ENCODE data around the gene LRP6.

LRP6 gene

DNA sequence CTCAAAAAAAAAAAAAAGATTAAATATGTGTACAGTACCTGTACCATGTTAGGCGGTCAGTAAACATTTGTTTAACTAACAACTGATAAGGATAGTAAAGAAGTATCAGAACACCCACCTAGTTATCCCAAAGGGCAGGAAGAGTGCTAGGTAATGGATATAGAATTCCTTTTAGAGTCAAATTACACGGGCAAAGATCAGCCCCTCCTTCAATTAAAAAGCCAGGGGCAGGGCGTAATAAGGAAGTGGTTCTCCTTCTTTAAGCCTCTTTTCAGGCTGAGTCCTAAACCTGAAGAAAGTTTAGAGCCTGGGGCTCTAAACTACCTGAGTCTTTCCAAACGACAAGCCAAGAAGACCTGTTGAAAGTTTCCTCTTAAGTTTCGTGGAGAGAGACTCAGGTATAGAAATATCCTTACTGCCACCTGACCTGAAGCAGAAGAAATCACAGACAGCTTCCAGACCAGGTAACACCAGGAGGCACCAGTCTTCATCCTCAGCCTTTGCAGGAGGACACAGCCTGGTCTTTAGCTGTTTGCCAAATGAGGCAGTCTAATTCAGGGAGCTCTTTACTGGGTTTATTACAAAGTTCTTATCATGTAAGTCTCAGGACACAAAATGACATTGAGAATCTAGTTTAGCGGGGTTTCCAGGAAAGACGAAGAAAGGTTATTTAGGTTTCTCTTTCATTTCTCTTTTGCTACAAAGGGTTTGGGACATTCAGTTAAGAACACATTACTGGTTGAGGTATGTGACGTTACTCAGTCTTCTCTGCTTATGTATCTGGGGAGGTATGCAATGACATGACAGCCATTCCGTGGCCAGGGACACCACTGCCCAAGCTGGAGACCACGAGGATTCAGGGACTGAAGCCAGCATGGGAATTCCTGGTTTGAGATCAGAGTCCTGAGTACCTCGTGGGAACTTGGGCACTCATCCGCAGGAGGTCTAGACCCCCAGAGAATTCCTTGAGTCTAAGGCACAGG lies 195.9 kb downstream of the LRP6 start, which contains the start of gene BCL2L14:
TSS of gene BCL2L14 (plus strand) at position 266 of the 983 bp plus-strand sequence. CDS start 8,367 bp downstream, outside the sequence.
- no peak for DNase-seq (ENCODE audit: extremely low spot score)
- ChIA-PET POLR2A (no interaction called here), CTCF (no interaction called here)
- TF ChIP-seq ZNF384 (IDR thresholded peaks at IDR 0.05), result no peak
- no peak for TF ChIP-seq NFRKB (IDR thresholded peaks at IDR 0.05)
- TF ChIP-seq HDGF (IDR thresholded peaks at IDR 0.05; ENCODE audit: borderline replicate concordance), result no peak
- TF ChIP-seq TARDBP (IDR thresholded peaks at IDR 0.05), result no peak
- TF ChIP-seq FOXM1 (IDR thresholded peaks at IDR 0.05; ENCODE audit: borderline replicate concordance), result no peak
- TF ChIP-seq L3MBTL2 (conservative IDR thresholded peaks at IDR 0.05), result no peak
- TF ChIP-seq BHLHE40 (IDR thresholded peaks at IDR 0.05; ENCODE audit: borderline replicate concordance), result no peak
- no peak for TF ChIP-seq SUZ12 (IDR thresholded peaks at IDR 0.05)

DNA sequence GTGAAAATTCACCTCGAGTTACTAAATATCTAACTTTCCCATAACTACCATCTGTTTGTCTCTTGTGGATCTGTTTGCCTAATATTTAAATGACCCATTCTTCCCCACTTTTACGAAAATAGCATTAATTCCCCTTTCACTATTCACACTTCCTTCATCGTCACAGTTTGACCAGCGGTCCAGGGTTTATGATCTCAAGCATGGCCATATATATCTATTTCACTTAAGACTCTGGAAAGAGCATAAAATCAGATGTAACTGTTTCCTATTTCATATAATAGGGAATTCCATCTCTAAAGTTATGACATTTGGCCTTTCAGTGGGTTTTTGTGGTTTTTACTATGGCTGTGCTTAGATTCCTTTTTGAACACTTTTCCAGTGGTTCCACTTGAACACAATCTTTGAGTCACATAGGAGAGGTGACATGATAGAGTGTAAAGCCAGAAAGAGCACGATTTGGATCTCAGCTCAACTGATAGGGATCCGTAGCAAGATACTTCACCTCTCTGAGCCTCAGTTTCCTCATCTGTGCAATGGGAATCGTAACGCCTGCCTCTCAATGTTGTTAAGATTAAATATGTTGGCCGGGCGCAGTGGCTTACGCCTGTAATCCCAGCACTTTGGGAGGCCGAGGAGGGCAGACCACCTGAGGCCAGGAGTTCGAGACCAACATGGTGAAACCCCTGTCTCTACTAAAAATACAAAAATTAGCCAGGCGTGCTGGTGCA lies 196.9 kb downstream of the LRP6 start:
- POLR2A ChIA-PET, result no interaction called here
- CTCF ChIA-PET, result no interaction called here
- TF ChIP-seq, protein P1, sequence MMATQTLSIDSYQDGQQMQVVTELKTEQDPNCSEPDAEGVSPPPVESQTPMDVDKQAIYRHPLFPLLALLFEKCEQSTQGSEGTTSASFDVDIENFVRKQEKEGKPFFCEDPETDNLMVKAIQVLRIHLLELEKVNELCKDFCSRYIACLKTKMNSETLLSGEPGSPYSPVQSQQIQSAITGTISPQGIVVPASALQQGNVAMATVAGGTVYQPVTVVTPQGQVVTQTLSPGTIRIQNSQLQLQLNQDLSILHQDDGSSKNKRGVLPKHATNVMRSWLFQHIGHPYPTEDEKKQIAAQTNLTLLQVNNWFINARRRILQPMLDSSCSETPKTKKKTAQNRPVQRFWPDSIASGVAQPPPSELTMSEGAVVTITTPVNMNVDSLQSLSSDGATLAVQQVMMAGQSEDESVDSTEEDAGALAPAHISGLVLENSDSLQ (IDR thresholded peaks at IDR 0.05), result no peak
- TF ChIP-seq NFRKB (IDR thresholded peaks at IDR 0.05) (no peak), L3MBTL2 (conservative IDR thresholded peaks at IDR 0.05) (no peak), ARNT (IDR thresholded peaks at IDR 0.05) (no peak), FOXK2 (IDR thresholded peaks at IDR 0.05) (no peak), SP1 (IDR thresholded peaks at IDR 0.05) (no peak), BHLHE40 (IDR thresholded peaks at IDR 0.05; ENCODE audit: borderline replicate concordance) (no peak), FOXM1 (IDR thresholded peaks at IDR 0.05; ENCODE audit: borderline replicate concordance) (no peak), FOXA1 (IDR thresholded peaks at IDR 0.05) (no peak)

DNA sequence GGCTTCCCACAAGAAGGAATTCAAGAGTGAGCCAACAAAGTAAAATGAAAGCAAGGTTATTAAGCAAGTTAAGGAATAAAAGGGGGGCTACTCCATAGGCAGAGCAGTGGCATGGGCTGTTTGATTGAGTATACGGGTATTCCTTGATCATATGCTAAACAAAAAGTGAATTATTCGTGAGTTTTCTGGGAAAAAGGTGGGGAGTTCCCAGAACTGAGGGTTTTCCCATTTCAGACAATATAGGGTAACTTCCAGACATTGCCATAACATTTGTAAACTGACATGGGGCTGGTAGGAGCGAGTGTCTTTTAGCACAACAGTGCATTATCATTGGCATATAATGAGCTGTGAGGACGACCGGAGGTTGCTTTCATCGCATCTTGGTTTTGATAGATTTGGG lies 198.1 kb downstream of the LRP6 start:
- DNase-seq (ENCODE audit: extremely low spot score), result no peak
- TF ChIP-seq ZNF384 (IDR thresholded peaks at IDR 0.05) (no peak), ELF4 (IDR thresholded peaks at IDR 0.05) (no peak), ARNT (IDR thresholded peaks at IDR 0.05) (no peak), SP1 (IDR thresholded peaks at IDR 0.05) (no peak), FOXM1 (IDR thresholded peaks at IDR 0.05; ENCODE audit: borderline replicate concordance) (no peak), CTBP1 (IDR thresholded peaks at IDR 0.05; ENCODE audit: borderline replicate concordance) (no peak), HDGF (IDR thresholded peaks at IDR 0.05; ENCODE audit: borderline replicate concordance) (no peak), L3MBTL2 (conservative IDR thresholded peaks at IDR 0.05) (no peak), SUZ12 (IDR thresholded peaks at IDR 0.05) (no peak), TARDBP (IDR thresholded peaks at IDR 0.05) (no peak), FOXK2 (IDR thresholded peaks at IDR 0.05) (no peak), NFRKB (IDR thresholded peaks at IDR 0.05) (no peak), LEF1 (IDR thresholded peaks at IDR 0.05; ENCODE audit: borderline replicate concordance) (no peak), FOXA1 (IDR thresholded peaks at IDR 0.05) (no peak), BHLHE40 (IDR thresholded peaks at IDR 0.05; ENCODE audit: borderline replicate concordance) (no peak)
- TF ChIP-seq, protein P1 (IDR thresholded peaks at IDR 0.05), result no peak
- ChIA-PET POLR2A (no interaction called here), CTCF (interaction anchor here (0.6 kb wide), 1 partner anchor 266 kb away, joined by 3 read pairs; no protein-coding TSS in a partner anchor)

More for the DNA sequence above, 196.9 kb downstream of the LRP6 start:
- no peak for DNase-seq (ENCODE audit: extremely low spot score)

All from HEK293T (cell line).